NCI-H748 (cell line): Measurements from ENCODE around the gene FARP1.

Experiments used
- DNase-seq: peaks from one replicate; lab custom pipeline; 2025; ENCODE audit not compliant: unreplicated experiment; lab: John Stamatoyannopoulos, UW

Gene FARP1

DNA sequence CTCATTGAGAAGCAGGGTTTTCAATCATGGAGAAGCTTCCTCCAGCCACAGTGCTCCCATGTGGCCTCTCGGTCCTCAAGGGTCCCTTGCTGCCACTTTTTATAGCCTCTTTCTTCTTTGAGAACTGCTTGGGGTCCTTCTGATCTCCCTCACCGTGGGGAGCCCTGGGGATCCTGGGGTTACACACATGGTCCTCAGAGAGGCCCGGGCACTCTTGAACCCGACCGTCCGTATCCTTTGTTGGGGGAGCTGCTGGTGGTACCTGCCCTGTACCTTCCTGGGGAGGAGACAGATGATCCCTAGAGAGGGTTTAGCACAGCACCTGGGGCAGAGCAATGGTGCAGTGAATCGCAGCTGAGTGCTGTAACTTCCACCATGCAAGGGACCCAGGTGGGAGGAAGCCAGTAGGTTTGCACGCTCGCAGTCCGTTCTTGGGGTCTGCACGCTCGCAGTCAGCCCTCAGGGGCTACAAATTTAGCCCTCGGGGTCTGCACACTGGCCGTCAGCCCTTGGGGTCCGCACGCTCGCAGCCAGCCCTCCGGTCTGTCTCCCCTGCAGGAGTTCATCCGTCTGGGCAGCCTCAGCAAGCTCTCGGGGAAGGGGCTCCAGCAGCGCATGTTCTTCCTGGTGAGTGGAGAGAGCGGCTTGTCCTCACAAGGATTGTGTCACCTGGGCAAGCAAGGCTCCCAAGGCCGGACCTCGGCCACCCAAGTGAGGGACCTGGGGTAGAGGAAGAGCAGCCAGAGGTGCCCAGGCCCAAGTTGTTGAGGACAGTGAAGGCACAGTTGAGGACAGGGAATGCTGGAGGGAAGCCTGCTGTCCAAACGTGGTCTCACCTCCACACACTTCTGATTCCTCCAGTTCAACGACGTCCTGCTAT is 295.6 kb downstream of the FARP1 start:
- DNase-seq: no peak

- no peak for DNase-seq
Measured at GRCh38 chr13:98439126-98439828, 296.4 kb downstream of the FARP1 start.

GRCh38 chr13:98439896-98440295 is 297.0 kb downstream of the FARP1 start:
- no peak for DNase-seq

DNA sequence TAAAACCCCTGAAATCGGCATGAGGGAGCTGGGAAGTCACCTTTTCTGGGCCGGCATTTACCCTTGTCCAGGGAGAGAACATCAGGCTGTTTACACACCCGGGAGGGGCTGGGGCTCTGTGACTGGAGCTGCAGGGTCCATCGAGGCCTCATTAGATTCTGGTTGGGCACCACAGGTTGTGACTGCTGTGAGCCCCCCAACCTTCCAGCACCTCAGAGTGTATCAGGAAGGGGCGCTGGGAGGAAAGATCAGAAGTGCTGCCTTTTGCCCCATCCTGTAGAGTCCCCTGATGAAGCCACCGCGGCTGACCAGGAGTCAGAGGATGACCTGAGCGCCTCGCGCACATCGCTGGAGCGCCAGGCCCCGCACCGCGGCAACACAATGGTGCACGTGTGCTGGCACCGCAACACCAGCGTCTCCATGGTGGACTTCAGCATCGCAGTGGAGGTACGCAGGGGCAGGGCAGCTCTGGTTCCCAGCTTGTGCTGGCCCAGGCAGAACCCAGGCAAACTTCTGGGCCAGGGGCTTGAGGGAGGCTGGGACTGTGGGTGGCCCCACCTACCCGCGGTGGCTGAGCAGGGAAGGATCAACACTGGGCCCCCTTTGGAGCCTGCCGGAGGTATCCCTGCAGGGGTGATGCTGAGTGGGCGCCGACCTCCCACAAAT is 297.6 kb downstream of the FARP1 start:
- no peak for DNase-seq

- no peak for DNase-seq
Measured at GRCh38 chr13:98441056-98441676, 298.3 kb downstream of the FARP1 start.

DNA sequence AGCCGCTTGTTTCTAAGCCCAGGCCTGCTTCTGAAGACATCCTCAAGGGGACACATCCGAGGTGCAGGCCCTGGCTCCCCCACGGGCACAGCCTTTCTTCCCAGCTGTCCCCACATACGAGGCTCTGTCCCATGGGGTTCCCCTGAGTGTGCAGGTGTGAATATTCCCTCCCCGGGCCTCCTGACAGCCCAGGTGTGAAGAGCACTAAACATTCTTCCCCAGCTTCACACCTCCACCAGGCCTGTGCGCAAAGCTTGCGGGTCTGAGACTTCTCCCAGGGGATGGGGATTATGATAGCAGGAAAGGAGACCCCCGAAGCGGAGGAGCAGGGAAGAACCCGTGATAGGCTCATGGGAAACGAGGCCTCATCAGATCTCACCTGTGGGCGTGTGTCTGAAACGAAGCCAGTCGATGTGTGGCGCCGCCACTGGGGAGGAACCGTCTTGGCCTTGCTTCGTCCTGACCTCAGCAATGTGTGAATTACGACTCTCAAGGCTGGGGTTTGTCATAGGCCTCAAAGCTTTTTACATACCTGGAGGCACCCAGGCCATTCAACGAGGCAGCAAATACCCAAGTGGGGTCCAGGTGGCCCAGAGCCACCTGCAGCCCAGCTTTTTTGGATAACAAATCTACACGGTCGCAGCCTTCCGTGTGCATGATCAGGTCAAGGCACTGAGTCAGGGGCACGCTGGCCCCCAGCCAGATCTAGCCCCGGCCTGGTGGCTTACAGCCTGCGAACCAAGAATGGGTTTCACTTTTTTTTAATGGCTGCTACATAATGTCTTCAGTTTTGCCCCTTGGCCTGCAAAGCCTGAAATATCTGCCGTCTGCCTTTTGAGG is 299.7 kb downstream of the FARP1 start:
- no peak for DNase-seq

GRCh38 chr13:98443329-98443728 is 300.4 kb downstream of the FARP1 start:
- no peak for DNase-seq

DNA sequence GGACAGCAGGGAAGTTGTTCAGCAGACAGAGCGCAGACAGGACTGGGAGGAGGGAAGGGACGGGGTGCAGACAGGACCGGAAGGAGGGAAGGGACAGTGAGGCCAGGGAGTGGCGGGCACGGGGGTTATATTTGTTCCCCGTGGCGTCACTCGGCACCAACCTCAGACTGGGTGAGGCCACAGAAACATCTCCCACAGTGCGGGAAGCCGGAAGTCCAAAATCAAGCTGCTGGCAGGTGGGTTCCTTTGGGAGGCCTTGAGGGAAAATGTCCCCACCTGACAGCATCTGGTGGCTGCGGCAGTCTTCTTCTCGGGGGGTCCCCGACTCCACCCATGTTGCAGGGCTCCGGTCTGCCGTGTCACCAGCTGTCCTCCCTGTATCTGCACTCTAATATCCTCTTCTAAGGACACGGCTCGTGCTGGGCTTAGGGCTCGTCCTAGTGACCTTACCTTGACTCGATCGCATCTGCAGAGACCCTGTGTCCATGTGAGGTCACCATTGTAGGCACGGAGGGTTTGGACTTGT is 301.0 kb downstream of the FARP1 start:
- DNase-seq: no peak

DNA sequence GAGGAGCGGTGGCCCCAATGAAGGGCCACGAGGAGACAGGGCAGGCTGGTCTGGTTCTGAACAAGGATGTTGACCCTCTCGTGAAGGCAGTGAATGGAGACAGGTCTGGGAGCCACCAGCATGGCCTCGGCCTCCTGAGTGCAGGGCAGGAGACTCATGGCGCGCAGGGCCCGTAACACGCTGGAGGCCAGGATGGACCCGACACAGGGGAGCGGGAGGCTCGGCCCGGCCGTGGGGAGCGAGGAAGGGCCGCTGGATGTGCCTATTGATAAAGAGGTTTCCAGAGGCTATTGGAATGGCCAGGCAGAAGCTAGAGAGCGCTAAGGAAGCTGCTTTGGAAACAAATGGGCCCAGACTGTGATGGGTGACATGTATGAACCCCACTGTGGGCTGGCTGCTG is 301.5 kb downstream of the FARP1 start:
- DNase-seq: no peak

DNA sequence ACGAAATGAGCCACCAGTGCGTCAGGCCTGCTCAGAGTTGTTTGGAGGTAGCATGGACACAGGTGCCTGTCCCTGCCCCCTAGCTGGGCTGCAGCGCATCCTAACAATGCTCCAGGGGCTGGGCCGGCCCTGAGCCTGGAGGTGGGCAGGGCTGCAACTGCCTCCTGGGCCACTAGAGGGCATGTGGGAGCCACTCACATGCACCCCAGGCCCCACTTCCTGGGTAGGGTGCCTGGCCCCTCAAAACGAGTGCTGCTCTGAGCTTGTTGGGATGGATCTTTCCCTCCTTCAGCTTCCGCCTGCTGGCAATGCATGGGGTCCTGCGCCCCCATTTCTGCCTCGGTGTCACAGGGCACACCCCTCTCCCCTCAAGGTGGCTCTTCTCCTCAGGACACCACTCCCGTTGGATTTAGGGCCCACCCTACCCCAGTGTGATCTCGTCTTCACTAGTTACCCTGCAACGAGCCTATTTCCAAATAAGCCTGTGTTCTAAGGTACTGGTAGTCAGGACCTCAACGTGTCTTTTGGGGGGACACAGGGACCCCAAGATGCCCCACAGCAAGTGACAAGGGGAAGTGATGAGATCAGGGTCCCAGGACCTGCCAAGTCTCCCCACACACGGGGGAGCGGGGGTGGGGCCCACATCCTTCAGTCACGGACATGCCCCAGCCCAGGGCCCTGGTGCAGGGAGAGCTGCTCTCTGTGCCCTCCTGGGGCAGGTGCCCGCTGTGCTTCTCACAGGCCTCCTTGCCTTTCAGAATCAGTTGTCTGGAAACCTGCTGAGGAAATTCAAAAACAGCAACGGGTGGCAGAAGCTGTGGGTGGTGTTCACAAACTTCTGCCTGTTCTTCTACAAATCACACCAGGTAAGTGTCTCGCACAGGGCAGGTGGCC is 302.7 kb downstream of the FARP1 start:
- peak; percentile 69 for DNase-seq

GRCh38 chr13:98446234-98446621 is 303.3 kb downstream of the FARP1 start:
- DNase-seq: no peak

DNA sequence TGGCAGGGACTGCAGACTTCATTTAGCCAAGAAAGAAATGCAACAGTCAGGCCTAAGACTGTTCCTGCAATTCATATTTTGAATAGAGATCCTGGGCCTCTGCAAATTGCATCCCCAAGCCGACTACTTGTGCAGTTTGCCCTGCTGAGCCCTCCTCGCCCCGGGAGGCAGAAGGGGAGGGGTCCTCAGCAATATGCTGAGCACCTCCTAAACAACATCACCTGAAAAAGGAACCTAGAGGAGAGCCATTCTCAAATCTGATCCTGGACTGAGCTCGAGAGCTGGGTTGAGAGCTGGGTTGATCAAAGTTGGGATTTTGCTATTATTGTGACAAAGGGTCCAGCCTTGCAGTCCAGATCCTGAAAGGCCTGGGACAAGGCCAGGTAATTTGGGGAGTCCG is 304.2 kb downstream of the FARP1 start:
- no peak for DNase-seq

GRCh38 chr13:98447881-98448641 is 305.2 kb downstream of the FARP1 start:
- peak; percentile 31 for DNase-seq

GRCh38 chr13:98448642-98448928 is 305.7 kb downstream of the FARP1 start:
- DNase-seq: no peak

DNA sequence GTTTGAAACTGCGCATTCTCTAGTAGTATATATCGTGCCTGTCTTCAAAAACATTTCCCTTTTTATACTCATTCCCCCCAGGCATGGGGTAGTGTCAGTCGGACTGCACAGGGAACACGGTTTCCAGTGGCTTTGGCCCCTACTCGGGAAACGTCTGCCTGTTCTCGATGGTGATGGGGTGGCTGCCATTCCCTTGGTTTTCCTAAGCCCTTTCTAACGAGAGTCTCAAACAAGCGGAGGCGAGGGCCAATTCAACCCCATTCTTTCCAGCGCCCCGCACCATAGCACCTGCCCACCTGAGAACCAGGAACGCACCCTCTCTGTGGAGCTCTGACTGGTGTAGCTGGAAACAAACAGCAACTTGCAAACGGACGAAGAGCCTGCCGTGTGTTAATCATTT is 306.4 kb downstream of the FARP1 start:
- no peak for DNase-seq

DNA sequence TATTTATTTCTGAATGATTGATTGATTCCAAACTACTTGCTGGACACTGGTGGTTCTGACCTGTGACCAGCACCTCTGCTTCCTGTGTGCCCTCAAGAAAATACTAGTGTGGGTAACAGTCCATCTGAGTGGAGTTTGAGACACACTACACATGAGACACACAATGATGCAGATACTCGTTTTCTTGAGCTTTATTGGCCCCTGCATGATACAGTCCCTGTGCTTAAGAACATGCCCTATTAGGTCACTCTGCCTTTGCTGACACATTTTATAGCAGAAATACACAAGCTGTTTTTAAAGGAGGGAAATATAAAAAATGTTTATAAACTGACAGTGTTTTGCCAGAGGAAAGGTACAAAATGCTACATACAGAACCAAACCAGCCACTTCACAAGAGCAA is 307.1 kb downstream of the FARP1 start:
- DNase-seq: no peak

DNA sequence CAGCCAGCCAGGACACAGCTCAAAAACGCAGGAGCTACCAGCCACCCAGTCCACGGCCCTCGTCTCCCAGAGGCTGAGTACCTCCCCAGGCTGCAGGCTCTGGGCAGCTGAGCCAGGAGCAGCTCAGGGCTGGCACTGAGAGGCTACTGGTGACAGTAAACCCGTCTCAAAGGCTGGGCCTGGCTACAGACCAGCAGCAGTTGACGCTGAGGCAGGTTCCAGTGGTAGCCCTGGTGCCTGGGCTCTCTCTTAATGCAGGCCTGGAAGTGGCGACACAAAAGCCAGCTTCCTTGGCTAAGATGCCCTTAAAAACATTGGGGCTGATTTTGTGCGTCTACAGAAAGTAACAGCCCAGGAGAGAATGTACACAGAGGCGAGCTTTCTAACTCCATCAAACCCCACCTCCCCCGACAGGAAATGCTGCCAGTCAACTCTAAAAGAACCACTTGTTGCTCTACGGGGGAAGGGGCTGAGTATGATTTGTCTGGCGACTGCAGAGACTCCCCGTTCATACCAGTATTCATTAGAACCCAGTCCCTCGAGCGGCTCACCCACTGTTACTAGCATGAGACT is 307.7 kb downstream of the FARP1 start:
- DNase-seq: no peak

- no peak for DNase-seq
Measured at GRCh38 chr13:98451676-98452470, 309.0 kb downstream of the FARP1 start.
